ENCODE data around the gene PCSK5.

The PCSK5 gene

DNA sequence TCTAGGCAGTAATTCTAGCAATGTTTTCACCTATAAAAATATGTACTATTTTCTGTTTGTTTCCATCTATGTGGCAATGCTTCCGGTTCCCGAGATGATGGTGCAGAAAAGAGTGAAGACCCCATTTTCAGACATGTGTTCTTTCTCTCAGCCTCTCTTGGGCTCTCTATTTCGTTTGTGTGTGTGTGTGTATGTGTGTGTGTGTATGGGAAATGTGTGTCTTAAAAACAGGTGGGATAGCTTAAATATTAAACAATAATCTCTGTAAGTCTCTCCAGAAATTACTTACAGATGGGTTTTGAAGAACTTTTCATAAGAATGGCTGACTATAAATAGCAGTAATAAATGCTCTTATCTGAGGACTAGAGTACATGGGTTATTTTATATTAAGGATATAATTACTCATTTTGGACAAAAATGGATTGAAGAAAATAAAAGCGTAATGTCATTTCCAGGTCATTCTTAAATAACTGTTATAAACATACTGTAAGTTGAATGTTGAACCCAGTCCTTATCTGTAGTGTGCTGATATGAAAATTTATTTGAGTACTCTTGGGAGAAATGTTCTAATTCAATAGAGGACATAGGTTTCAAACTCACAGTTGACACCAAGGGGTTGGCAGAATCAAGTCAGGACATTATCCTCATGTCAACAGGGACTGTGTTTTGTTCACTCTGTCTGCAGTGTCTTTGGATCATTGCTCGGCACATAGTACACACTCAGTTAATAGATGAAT, 31.1 kb downstream of the PCSK5 start:
- no peak for DNase-seq (ENCODE audit: low spot score)

GRCh38 chr9:75926385-75926784, 35.9 kb downstream of the PCSK5 start:
- no peak for DNase-seq (ENCODE audit: low spot score)

DNA sequence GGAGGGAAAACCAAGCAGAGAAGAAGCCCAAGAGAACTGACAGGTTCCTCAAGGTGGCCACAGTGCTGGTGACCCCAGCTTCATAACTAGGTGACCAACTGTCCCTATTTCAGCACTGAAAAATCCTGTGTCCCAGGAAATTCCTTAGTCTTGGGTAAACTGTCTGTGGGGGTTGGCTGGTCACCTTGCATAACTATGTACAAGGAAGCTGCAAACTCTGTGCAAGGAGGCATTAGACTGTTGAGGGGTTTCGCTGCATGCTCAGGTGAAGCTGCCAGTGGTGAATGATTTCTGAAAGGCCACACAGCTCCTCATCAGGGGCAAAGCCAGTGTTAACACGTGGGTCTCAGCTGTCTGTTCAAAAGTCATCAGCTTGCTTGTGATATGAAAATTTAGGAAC, 36.9 kb downstream of the PCSK5 start:
- DNase-seq (ENCODE audit: low spot score), result no peak

DNA sequence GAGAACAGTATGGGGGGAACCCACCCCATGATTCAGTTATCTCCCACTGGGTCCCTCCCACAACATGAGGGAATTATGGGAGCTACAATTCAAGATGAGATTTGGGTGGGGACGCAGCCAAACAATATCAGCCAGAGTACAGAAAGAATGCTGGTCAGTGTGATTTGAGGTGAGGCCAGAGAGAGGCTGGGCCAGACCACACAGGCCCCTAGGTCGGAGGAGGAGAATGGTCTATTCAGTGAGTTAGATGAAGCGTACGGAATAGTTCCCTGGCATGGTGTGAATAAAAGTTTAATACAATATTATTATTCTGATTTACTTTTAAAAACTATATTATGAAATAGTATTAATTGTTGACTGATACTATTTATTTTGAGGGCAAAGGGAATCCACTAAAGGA, 39.7 kb downstream of the PCSK5 start:
- DNase-seq (ENCODE audit: low spot score), result no peak

DNA sequence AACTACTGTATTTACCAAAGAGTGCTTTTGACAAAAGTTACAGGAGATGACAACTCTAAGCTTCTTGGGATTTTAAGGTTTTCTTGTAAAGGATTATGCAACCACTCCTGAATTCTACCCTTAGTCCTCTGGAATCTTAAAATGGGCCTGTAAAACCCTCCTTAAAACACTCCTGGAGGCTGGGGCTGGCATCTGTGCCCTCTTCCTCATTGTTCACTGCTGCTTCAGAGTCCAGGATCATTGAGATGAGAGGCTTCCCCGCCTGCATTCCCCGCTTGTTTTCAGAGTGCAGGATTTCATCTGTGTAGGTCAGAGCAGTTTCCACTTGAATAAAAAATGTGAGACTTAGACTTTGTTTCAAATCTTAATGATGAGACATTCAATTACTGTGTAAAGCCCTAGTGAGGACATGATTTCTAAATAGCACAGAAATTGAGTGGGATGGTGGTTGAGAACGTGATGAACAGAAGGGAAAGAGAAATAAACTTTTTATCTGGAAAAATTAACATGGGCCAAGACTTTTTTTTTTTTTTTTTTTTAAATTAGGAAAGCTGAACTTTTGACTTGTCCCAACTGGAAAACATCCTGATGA, 40.4 kb downstream of the PCSK5 start:
- DNase-seq (ENCODE audit: low spot score), result no peak

DNA sequence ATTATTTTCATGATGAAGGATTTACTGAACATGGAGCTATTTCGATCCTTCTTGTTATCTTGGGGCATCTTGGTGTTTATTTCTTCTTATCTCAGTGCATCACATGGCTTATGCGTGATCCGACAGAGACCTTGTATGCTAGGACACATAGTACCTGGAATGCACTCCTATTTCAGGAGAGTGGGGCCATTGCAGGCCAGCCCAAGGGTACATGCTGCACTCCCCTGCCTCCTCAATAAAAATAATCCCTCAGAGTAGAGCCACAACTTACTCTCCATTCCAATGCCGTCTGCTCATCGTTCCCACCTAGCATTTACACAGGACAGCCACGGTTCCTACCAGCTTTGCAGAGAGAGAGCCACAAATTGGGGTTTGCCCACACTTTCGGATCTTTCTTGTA, 43.5 kb downstream of the PCSK5 start:
- no peak for DNase-seq (ENCODE audit: low spot score)

DNA sequence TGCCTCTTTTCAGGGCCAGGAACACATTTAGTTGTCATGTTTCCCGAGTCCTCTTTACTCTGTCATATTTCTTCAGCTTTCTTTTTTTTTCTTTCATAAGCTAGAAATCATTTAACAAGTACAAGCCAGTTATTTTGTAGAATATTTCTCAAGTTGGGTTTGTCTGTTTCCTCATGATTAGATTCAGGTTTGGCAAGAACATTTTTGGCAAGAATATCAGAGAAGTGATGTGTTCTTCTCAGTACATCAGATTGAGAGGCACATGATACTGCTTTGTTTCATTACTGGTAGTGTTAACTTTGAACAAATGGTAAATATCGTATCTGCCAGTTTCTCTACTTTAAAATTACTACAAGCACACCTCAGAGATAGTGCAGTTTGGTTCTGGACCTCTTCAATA, 45.1 kb downstream of the PCSK5 start:
- no peak for DNase-seq (ENCODE audit: low spot score)

GRCh38 chr9:75937521-75938258, 47.2 kb downstream of the PCSK5 start:
- no peak for DNase-seq (ENCODE audit: low spot score)

DNA sequence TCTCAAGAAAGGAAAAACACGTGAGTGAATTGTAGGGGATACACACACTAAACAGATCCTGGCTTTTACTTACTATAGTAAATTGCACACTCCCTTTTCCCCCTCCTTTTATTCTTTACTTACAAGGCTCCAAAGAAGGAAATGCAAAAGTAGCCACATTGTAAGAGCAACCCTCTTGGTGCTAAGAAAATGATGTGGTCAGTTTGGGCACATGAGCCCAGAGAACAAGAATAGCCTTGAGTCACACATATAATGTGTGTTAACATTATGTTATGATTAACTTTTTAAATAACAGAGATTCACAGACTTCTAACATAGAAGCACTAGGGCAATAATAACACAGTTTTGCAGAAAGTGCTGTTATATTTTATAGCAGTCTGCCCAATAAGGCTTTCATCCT, 48.5 kb downstream of the PCSK5 start:
- DNase-seq (ENCODE audit: low spot score), result no peak

- no peak for DNase-seq (ENCODE audit: low spot score)
Measured at GRCh38 chr9:75939536-75940111, 49.2 kb downstream of the PCSK5 start.

DNA sequence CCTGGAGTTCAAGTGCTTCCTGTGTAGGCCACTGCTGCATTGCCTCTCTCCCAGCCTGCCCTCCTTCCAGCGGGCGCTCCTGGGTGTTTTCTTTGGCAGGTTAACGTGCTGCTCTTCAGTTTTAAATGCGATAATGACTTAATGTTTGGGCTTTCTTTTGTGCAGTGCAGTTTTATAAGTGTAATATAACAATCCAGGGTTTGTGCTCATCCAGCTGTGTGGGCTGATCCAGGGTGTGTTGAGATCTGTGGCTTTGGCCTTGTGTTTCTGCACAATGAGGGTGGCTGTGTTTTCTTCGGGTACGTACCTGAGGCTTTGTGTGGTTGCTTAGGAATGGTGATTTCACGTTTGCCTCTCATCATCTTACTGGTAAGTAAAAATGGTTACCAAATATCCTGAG, 50.6 kb downstream of the PCSK5 start:
- DNase-seq (ENCODE audit: low spot score), result no peak

DNA sequence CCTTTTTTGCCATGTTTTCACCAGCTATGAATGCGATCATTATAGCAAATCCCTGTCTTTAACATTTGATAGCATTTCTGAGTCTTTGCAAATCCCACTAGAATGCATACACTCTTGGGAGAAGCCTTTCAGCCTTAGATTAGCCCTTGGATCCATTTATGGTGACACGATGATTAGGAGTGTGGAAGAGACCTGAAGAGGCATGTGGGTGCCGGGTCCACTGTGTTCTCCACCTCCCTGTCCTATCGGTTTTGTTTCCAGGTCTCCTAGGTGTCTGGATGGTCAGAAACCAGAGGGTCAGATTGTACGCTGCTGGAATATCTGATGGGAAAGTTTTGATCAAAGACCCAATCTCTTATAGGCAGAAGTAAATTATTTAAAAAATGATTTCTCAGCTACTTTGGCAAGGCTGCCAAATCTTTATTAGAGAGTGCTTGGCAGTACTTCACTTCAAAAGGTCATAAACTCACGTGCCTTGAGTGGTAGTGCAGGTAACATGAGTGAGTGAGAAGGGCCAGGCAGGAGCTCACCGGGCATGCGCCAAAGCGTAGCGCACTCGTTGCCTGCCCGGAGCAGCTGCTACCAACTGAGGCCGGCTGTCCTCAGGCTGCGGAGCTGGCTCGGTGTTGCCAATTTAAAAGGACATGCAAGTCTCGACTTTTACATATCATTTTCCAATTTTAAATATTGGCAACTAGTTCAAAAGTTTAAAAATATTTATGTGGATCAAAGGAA, 51.3 kb downstream of the PCSK5 start:
- no peak for DNase-seq (ENCODE audit: low spot score)

- no peak for DNase-seq (ENCODE audit: low spot score)
Measured at GRCh38 chr9:75946766-75947165, 56.3 kb downstream of the PCSK5 start.

DNA sequence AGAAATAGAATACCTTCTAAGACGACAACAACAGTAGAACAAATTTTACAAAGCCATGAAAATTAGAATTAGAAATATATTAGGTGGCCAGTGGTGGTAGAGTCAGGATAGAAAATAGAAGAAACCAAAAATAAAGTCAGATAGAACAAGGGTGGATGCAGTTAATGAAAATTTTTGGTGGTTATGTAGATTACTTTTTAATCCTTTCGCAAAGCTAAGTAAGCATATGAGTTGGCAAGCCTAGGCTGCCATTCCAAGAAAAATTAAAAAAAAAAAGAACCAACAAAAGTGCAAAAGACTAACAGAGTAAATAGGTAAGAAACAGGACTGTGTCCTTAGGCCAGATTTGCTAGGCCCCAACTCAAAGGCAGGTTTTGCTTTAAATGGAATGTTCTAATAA, 56.8 kb downstream of the PCSK5 start:
- no peak for DNase-seq (ENCODE audit: low spot score)

GRCh38 chr9:75950998-75951397, 60.5 kb downstream of the PCSK5 start:
- DNase-seq (ENCODE audit: low spot score), result no peak

DNA sequence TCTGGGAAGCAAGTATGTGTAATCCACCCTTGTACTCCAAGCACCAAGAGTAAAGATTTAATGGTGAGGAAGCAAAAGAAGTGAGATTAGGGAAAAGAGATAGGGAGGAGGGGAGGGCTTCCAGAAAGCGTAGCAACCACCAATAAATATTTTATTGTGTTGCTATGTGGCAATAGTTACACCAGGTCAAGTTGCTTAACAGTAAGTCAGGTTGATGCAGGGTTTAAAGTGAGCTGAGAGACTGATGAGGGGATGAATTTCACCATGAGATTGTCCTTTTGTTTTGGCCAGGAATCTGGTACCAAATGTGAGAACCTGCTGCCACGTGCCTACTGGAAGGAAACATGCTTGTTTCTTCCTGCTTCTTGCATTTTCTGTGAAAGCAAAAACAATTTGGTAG, 62.7 kb downstream of the PCSK5 start:
- DNase-seq (ENCODE audit: low spot score), result no peak

DNA sequence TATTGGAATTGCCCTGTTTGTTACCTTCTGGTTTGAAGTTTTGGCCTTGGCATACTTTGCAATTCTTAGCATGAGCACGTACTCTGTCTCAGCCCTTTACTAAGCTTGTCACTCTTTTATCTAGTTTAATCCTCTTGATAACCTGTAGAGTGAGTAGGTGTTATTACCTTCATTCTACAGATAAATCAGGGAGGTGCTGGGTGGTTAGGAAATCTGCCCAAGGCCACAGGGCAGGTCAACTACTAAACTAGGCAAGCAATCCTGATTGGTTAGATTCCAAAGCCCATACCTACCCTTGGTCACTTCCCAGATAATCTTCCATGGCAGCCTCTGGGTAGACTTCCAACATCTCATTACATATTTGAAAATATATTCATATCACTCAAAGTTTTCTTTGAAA, 65.7 kb downstream of the PCSK5 start:
- DNase-seq (ENCODE audit: low spot score), result no peak

DNA sequence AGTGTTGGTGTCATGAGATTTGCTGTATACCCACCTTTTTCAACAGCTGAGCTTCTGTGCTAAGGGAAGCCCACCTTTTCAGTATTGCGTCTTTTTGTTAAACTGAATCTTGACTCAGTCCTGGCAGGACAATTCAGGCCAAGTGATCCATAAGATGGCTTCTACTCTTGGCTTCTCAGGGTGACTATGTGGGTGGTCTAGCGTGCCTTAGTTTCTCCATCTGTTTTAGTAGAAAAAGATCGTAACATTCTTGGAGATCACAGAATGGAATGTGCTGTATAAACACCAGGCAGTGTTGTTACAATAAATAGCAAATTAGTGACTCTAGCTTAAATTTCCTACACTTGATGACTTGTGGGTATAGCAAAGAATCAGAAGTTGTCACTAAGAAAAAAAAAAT, 66.6 kb downstream of the PCSK5 start:
- no peak for DNase-seq (ENCODE audit: low spot score)

- DNase-seq (ENCODE audit: low spot score), result no peak
Measured at GRCh38 chr9:75958226-75958625, 67.8 kb downstream of the PCSK5 start.

DNA sequence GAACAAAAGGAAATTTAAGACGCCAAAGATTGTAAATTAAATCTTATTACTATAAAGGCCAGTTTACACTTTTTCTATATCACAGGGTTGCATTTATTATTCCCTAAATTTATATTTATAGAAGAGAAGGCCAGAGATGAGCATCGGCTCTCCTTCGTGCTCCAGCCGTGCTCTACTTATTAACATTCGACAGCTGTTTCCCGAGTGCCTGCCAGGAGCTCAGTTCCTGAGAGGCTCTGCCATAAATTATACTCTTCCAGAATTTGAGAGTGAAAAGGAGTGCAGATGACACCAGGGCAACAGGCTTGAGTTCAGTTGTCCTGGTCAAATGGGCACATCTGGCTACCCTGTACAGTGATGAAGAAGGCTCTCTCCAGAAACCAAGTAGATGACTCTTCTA, 70.1 kb downstream of the PCSK5 start:
- DNase-seq (ENCODE audit: low spot score), result no peak

DNA sequence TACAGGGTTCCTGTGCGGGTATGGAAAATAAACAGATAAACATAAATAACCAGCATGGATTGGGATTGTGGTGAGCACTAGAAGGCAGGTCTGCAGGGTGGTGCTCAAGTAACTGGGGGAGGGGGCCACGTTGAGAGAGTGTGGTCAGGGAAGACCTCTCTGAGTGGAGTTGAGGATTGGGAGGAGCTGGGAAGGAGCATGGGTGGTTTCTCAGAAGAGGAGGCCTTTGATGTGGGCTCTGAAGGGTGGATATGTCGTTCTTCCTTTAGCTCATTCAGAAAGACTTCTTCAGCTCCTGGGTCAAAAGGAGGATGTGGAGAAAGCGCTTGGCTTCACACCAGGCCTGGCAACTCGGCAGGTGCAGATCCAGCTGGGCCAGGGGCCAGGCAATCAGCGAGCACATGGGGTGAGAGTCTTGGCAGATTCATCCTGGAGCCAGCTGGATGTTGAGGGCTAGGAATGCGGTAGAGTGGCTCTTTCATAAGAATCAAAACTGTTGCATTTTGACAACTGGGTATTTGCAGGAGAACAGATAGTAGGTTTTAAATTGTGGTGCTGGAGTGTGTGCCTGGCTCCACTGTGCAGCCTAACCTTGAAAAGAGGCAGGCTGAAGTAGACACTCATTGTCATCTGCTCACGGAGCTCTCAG, 71.7 kb downstream of the PCSK5 start:
- DNase-seq (ENCODE audit: low spot score), result no peak

- no peak for DNase-seq (ENCODE audit: low spot score)
Measured at GRCh38 chr9:75962662-75963036, 72.2 kb downstream of the PCSK5 start.

Data from AG08395 (cell line).